Vagina (tissue), 2 donors: ENCODE measurements around the gene CDC73.

Experiments
- POLR2A ChIP-seq, 2 donors: fragments of 450-650 bp; IDR thresholded peaks; one replicate each; pipeline ENCODE4 v1.6.1; 2017; ENCODE audit warnings: antibody characterized with exemption in 2 of 2, mild to moderate bottlenecking in 2 of 2, moderate library complexity in 2 of 2
- POLR2AphosphoS5 ChIP-seq, 2 donors: sonication (generic); formaldehyde crosslinking; IDR thresholded peaks; one replicate each; pipeline ENCODE4 v1.9.0; 2017; ENCODE audit warnings: antibody characterized with exemption in 2 of 2, mild to moderate bottlenecking in 2 of 2, low read depth in 1 of 2; ENCODE audit not compliant: insufficient read depth in 1 of 2
- TF ChIP-seq, protein P1 (sequence below), 3 experiments: fragments of 450-650 bp in 2 of 3; fragments of 200-600 bp in 1 of 3; sonication (generic) in 1 of 3; IDR thresholded peaks; one replicate each; pipeline ENCODE4 v1.5.1; 2017 to 2019; ENCODE audit warnings: antibody characterized with exemption in 3 of 3, mild to moderate bottlenecking in 2 of 3, moderate library complexity in 2 of 3

DNA sequence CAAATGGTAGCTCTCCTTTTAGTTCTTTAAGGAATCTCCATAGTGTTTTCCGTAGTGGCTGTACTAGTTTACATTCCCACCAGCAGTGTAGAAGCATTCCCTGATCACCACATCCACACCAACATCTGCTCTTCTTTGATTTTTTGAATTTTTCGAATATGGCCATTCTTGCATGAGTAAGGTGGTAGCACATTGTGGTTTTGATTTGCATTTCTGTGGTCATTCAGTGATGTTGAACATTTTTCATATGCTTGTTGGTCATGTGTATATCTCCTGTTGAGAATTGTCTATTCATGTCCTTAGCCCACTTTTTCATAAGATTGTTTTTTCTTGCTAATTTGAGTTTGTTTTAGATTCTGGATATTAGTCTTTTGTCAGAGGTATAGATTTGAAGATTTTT is 149.2 kb downstream of the CDC73 start:
- TF ChIP-seq POLR2A (IDR thresholded peaks at IDR 0.05) (no peak), POLR2AphosphoS5 (IDR thresholded peaks at IDR 0.05; ENCODE audit: insufficient read depth in 1 of 2, low read depth in 1 of 2) (no peak)
- TF ChIP-seq, protein P1, sequence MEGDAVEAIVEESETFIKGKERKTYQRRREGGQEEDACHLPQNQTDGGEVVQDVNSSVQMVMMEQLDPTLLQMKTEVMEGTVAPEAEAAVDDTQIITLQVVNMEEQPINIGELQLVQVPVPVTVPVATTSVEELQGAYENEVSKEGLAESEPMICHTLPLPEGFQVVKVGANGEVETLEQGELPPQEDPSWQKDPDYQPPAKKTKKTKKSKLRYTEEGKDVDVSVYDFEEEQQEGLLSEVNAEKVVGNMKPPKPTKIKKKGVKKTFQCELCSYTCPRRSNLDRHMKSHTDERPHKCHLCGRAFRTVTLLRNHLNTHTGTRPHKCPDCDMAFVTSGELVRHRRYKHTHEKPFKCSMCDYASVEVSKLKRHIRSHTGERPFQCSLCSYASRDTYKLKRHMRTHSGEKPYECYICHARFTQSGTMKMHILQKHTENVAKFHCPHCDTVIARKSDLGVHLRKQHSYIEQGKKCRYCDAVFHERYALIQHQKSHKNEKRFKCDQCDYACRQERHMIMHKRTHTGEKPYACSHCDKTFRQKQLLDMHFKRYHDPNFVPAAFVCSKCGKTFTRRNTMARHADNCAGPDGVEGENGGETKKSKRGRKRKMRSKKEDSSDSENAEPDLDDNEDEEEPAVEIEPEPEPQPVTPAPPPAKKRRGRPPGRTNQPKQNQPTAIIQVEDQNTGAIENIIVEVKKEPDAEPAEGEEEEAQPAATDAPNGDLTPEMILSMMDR (IDR thresholded peaks at IDR 0.05), result no peak
